ENCODE data around the gene CAB39.

The CAB39 gene

GRCh38 chr2:230868161-230868946, 155.7 kb downstream of the CAB39 start:
- H3K27me3 Mint-ChIP-seq, result no peaks in the 10 kb centered on the region

GRCh38 chr2:230868947-230869913, 156.6 kb downstream of the CAB39 start:
- Mint-ChIP-seq H3K4me1 (peaks cover 45% of the 10 kb centered on the region), H3K27me3 (no peaks in the 10 kb centered on the region), H3K4me3 (no peak overlapping the region), H3K36me3 (ENCODE audit: insufficient read depth) (peaks cover under 1% of the 10 kb centered on the region), H3K9me3 (no peaks in the 10 kb centered on the region), H3K27ac (ENCODE audit: low read depth) (no peak overlapping the region)
- no peak for DNase-seq (ENCODE audit: low spot score in 2 of 2)
- no peak for ATAC-seq (replicated peaks; ENCODE audit: extremely low read depth, poor library complexity, severe bottlenecking)

More at GRCh38 chr2:230868161-230868946, 155.7 kb downstream of the CAB39 start:
- Mint-ChIP-seq H3K36me3 (ENCODE audit: insufficient read depth) (peaks cover 4% of the 10 kb centered on the region), H3K9me3 (no peaks in the 10 kb centered on the region), H3K4me1 (peaks cover 53% of the 10 kb centered on the region), H3K4me3 (no peak overlapping the region), H3K27ac (ENCODE audit: low read depth) (no peak overlapping the region)
- no peak for ATAC-seq (replicated peaks; ENCODE audit: extremely low read depth, poor library complexity, severe bottlenecking)
- no peak for DNase-seq (ENCODE audit: low spot score in 2 of 2)

- DNase-seq (ENCODE audit: low spot score in 2 of 2) (no peak), ATAC-seq (replicated peaks; ENCODE audit: extremely low read depth, poor library complexity, severe bottlenecking) (no peak)
- Mint-ChIP-seq H3K4me1 (peaks cover 41% of the 10 kb centered on the region), H3K36me3 (ENCODE audit: insufficient read depth) (peaks cover 3% of the 10 kb centered on the region), H3K4me3 (no peak overlapping the region), H3K27me3 (no peaks in the 10 kb centered on the region), H3K9me3 (no peaks in the 10 kb centered on the region), H3K27ac (ENCODE audit: low read depth) (no peak overlapping the region)
Observed at GRCh38 chr2:230869914-230870543, 157.4 kb downstream of the CAB39 start.

Data from central memory CD8-positive, alpha-beta T cell (primary cell).